Ovary (tissue), 9 donors: ENCODE measurements around the gene RSPH1. TPM values are rescaled to one million over a fixed set of nuclear protein-coding genes. Genes with fewer than 3 reads are reported as not detected.
A peak's percentile ranks its signal among the peaks of the same experiment; 100 is the strongest.

ENCODE experiments used
- DNase-seq, 5 donors: peaks; one replicate each; pipeline ENCODE4 v3.0.0-alpha.2; 2019 to 2020
- H3K27ac ChIP-seq, 2 donors: fragments of 200-600 bp; one replicate each; pipeline versions ENCODE4 v1.5.1 to v1.8.0; 2019 to 2022
- H3K27me3 ChIP-seq: fragments of 200-600 bp; one replicate; pipeline ENCODE4 v1.8.0; 2022
- H3K36me3 ChIP-seq: fragments of 200-600 bp; sonication (generic); one replicate; pipeline ENCODE4 v1.5.1; 2019
- H3K4me1 ChIP-seq: one replicate; pipeline ENCODE4 v1.8.1; 2013; ENCODE audit warnings: mild to moderate bottlenecking, moderate library complexity; ENCODE audit not compliant: insufficient read depth
- H3K4me3 ChIP-seq: fragments of 200-600 bp; sonication (generic); one replicate; pipeline ENCODE4 v1.5.1; 2017
- H3K9me3 ChIP-seq, 2 donors: fragments of 200-600 bp in 1 of 2; sonication (generic) in 1 of 2; one replicate each; pipeline versions ENCODE4 v1.5.1 to v1.8.1; 2013 to 2019; ENCODE audit warnings: mild to moderate bottlenecking in 1 of 2, moderate library complexity in 1 of 2
- EP300 ChIP-seq: sonication (generic); formaldehyde crosslinking; IDR thresholded peaks from one replicate; pipeline ENCODE4 v1.6.1; 2017; ENCODE audit warnings: antibody characterized with exemption
- POLR2A ChIP-seq: fragments of 450-650 bp; IDR thresholded peaks from one replicate; pipeline ENCODE4 v1.6.1; 2017; ENCODE audit warnings: antibody characterized with exemption, mild to moderate bottlenecking, moderate library complexity
- WGBS, 3 donors: extraction: QIAGEN DNeasy Blood & Tissue Kit in 1 of 3; methylation state at CpG; one replicate each; pipeline versions ENCODE4 v1.1.5 to v1.1.7; 2013 to 2017; 5-methylcytosine and 5-hydroxymethylcytosine counted together
- intact Hi-C, 4 donors: fragments of 100-400 bp; cut with DNase I; formaldehyde crosslinking; loops; one replicate each; pipeline versions ENCODE4 v1.11.0 to v1.15.1; 2022 to 2023
- polyA plus RNA-seq, 2 donors: library from polyadenylated mRNA; stranded (reverse); fragments of 200-250 nt in 1 of 2; fragments of 350-450 nt in 1 of 2; fragmentation: Illumina TruSeq in 1 of 2; extraction: RNeasy Lipid Tissue Mini Kit (QIAGEN cat#74804) in 1 of 2; gene quantifications; one replicate each; pipeline ENCODE4 v1.2.3, GENCODE V29; 2013 to 2014
- total RNA-seq, 7 donors: library from RNA; depleted of rRNA in 2 of 7; stranded (reverse); fragments of >200 nt in 2 of 7; fragmentation: NEBNext Ultra II Directional in 3 of 7; extraction: Animal tissue kit (Norgen Biotek cat#: 25700) in 3 of 7; gene quantifications; one replicate each; pipeline versions ENCODE4 v1.1.0 to v1.2.4, GENCODE V29; 2016 to 2023
- TF ChIP-seq, protein P1 (sequence below), 3 donors: fragments of 450-650 bp in 2 of 3; fragments of 200-600 bp in 1 of 3; IDR thresholded peaks; one replicate each; pipeline versions ENCODE4 v1.5.1 to v1.8.0; 2016 to 2022; ENCODE audit warnings: antibody characterized with exemption in 3 of 3, mild to moderate bottlenecking in 1 of 3
- donor health status: DM: no; HTN: no; CAD: no; lungs with moderate emphysema.
- donor health status: DM: no; HTN: no; CAD: no.
- donor health status: Bipolar disorder and iron deficiency.
- donor health status: DM: yes; HTN: yes; CAD: no.
- donor health status: DM: no; HTN: no; CAD: no.
- donor health status: DM: yes; HTN: yes; CAD: no.

Gene RSPH1
- total and polyA plus RNA-seq, 9 donors = 0.76 to 37.5 (median 2.5) TPM

DNA sequence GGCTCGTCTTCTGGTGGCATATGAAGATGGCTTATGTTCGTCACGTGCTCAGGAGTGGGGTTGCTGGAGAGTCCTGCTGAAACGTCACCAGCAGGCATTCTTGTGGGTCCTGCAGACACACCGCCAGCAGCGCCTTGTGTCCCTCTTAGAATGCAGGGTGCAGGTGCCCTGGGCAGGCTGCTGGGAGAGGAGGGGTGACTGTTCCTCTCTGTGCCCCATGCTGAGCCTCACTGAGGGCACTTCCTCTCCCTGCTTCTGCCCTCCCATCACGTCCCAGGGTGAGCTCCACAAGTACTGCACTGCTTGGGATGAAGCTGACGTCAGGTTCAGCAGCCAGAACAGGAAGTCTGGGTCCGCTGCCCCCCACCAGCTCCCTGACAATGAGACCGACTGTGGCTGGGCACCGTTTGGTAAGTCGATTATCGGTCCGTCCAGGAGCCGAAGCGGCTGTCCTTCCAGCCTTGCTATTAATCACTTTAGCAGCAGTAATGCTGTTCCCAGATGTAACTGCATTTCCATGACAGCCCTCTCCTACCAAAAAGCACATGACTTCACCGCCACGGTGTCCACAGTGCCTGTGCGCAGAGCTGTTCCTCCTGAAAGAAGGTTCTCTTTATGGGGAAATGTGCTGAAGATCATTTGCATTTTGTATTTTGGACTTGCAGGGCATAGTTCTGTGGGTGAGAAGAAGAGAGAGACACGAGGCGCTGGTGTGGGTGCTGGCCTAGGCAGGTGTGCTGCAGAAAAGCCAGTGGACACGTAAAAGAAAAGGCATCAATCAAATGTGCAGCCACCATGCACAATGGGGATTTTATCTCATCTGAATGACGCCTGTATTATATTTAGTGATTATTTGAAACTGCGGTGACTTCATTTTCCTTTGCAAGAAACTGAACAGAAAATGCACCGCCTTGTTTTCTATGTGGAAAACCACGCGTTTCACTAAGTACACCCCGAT, 38.7 kb upstream of the RSPH1 start:
- TF ChIP-seq, protein P1, sequence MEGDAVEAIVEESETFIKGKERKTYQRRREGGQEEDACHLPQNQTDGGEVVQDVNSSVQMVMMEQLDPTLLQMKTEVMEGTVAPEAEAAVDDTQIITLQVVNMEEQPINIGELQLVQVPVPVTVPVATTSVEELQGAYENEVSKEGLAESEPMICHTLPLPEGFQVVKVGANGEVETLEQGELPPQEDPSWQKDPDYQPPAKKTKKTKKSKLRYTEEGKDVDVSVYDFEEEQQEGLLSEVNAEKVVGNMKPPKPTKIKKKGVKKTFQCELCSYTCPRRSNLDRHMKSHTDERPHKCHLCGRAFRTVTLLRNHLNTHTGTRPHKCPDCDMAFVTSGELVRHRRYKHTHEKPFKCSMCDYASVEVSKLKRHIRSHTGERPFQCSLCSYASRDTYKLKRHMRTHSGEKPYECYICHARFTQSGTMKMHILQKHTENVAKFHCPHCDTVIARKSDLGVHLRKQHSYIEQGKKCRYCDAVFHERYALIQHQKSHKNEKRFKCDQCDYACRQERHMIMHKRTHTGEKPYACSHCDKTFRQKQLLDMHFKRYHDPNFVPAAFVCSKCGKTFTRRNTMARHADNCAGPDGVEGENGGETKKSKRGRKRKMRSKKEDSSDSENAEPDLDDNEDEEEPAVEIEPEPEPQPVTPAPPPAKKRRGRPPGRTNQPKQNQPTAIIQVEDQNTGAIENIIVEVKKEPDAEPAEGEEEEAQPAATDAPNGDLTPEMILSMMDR (IDR thresholded peaks at IDR 0.05) = no peak
- no peak for TF ChIP-seq EP300
- no peak for TF ChIP-seq POLR2A
- H3K9me3 ChIP-seq = no peaks in the 10 kb centered on the region
- H3K27me3 ChIP-seq = no peaks in the 10 kb centered on the region
- 87 to 90% (median 88%) methylated on average over 28 of the region's 28 CpGs for WGBS, 3 donors
- H3K4me1 ChIP-seq = no peaks in the 10 kb centered on the region
- H3K4me3 ChIP-seq = no peak overlapping the region
- DNase-seq = no peak
- no peak overlapping the region for H3K27ac ChIP-seq
- intact Hi-C loops = no loop called here
- H3K36me3 ChIP-seq = no peaks in the 10 kb centered on the region

DNA sequence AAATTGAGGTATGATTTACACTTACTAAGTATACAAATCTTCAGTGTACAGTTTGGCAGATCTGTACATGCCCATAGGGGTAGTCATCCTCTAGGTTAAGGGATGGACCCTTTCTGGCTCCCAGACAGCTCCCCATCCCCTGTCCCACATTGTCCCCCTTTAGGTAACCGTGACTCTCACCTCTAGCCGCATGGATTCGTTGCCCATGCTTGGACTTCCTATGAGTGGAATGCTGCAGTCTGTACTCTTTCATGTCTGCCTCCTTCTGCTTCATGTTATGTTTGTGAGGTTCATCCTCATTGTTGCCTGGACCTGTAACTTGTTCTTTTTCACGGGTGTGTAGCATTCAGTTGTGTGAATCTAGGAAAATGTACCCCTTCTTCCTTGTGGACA, 37.9 kb upstream of the RSPH1 start:
- intact Hi-C loops = no loop called here
- Histone ChIP-seq H3K36me3 (no peaks in the 10 kb centered on the region), H3K9me3 (no peaks in the 10 kb centered on the region), H3K27ac (no peak overlapping the region), H3K4me1 (no peaks in the 10 kb centered on the region), H3K27me3 (no peaks in the 10 kb centered on the region), H3K4me3 (no peak overlapping the region)
- 86 to 90% (median 89%) methylated on average over 4 of the region's 4 CpGs for WGBS, 3 donors
- DNase-seq = no peak
- no peak for TF ChIP-seq EP300
- TF ChIP-seq, protein P1 (IDR thresholded peaks at IDR 0.05) = no peak
- no peak for TF ChIP-seq POLR2A

DNA sequence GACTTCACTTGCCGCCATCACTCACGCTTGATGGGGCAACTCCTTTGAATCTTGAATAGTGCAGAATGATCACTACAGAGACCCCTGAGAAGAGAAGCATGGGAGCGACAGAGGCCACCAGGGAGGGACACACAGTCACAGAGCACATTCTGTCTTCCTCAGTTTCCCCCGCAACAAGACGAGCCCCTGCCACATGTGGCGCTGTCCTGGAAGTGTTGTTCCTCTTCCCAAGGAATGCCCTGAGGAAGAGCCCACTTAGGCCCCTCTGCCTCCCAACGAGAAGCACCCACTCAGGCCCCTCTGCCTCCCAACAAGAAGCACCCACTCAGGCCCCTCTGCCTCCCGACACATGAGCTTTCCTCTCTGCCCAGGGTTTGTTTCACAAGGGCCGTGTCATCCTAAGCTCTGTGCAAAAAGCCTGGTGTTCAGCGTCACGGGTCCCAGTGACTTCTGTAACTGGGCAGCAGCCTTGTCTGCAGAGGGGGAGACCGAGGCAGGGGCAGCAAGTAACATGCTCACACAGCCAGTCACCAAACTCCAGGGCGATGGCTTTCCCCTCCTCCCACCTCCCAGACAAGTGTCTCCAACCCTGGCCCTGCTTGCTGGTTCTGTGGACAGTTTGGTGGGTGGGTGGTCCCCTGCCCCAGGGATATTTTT, 37.4 kb upstream of the RSPH1 start:
- no peak for DNase-seq
- intact Hi-C loops = no loop called here
- no peaks in the 10 kb centered on the region for H3K36me3 ChIP-seq
- no peaks in the 10 kb centered on the region for H3K4me1 ChIP-seq
- H3K27ac ChIP-seq = no peak overlapping the region
- no peaks in the 10 kb centered on the region for H3K9me3 ChIP-seq
- TF ChIP-seq, protein P1 (IDR thresholded peaks at IDR 0.05) = no peak
- TF ChIP-seq EP300 = no peak
- TF ChIP-seq POLR2A = no peak
- no peaks in the 10 kb centered on the region for H3K27me3 ChIP-seq
- no peak overlapping the region for H3K4me3 ChIP-seq
- 91 to 96% (median 95%) methylated on average over 13 of the region's 13 CpGs for WGBS, 3 donors

DNA sequence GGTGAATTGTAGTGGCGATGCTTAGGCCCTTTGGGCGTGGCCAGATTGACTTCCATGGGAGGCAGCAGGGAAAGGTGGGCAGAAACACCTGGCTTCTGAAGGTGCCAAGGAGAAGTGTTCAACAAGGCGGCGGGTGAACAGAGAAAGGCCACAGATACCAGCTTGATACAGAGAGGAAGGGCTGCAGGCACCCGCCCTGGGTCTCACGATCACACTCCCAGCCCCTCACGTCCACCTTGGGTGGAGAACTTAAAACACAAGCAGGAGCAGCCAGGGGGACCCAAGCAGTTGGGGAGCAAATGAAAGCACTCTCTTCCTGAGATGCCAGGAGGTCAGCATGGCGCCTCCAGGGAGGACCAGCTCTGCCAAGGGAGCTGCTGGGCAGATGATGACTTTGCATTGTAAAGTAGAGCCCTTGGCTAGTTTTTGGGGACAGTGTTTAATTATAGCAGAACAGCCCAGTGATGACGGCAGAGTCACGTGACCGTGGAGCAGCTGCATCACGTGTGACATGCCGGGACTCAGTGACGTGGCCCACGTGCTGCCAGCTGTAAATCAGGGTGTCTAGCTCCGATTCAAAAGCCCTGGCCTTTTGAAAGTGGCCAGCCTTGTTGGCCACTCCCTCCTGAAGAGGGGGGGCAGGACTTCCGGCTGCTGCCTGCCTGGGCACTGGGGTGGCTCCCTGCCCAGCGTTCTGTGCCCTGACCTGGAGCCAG, 36.6 kb upstream of the RSPH1 start:
- no peak overlapping the region for H3K4me3 ChIP-seq

More for the DNA sequence above, 36.6 kb upstream of the RSPH1 start:
- Histone ChIP-seq H3K27ac (no peak overlapping the region), H3K9me3 (no peaks in the 10 kb centered on the region), H3K27me3 (no peaks in the 10 kb centered on the region), H3K4me1 (peaks cover 3% of the 10 kb centered on the region), H3K36me3 (no peaks in the 10 kb centered on the region)
- 75 to 77% (median 77%) methylated on average over 18 of the region's 18 CpGs for WGBS, 3 donors
- peak in 1 of 5 donors; percentile 46 for DNase-seq
- TF ChIP-seq POLR2A = no peak
- no peak for TF ChIP-seq EP300
- TF ChIP-seq, protein P1 (IDR thresholded peaks at IDR 0.05) = no peak
- intact Hi-C loops = no loop called here
